ENCODE measurements around the gene PHTF2. TPM values are rescaled to one million over a fixed set of nuclear protein-coding genes. Genes with fewer than 3 reads are reported as not detected.
"Not testable (repeated sequence)": the region's sequence is repeated elsewhere in the genome, so short reads cannot be mapped to it uniquely, and the experiment has no call there.

The PHTF2 gene
- total and polyA plus RNA-seq, 11 donors = 9.6 to 47.2 (median 24.2) TPM

DNA sequence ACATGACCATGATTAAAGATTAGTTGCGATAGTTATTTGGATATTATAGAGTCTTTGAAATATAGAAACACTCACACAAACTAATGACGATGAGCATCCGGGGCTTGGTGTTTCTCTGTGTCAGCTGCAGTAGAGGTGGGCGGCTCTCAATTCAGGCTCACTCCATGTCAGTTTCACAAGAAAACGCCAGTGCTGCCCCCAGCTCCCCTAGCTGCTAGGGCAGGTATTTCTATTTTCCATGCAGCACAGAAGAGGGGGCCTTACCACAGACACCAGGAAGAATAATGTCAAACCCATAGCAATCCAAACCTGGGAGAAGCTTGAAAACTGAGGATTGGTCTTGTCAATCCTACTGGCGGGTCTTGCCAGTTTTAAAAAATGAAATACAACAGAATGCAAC, 197.1 kb downstream of the PHTF2 start:
- no peak overlapping the region for H3K27ac ChIP-seq
- H3K4me1 ChIP-seq = no peaks in the 10 kb centered on the region
- WGBS, 4 donors = 67 to 73% (median 70%) methylated on average over 6 of the region's 6 CpGs
- H3K36me3 ChIP-seq = no peaks in the 10 kb centered on the region
- H3K4me3 ChIP-seq = no peak overlapping the region
- no peak for ATAC-seq
- no peaks in the 10 kb centered on the region for H3K9me3 ChIP-seq
- intact Hi-C loops (cut with DNase I) = loop anchor here in 1 of 10 donors (10.0 kb wide), 1 partner anchor 59 kb away; no protein-coding TSS in a partner anchor
- no peak for TF ChIP-seq POLR2A (IDR thresholded peaks at IDR 0.05)
- TF ChIP-seq, protein P1, sequence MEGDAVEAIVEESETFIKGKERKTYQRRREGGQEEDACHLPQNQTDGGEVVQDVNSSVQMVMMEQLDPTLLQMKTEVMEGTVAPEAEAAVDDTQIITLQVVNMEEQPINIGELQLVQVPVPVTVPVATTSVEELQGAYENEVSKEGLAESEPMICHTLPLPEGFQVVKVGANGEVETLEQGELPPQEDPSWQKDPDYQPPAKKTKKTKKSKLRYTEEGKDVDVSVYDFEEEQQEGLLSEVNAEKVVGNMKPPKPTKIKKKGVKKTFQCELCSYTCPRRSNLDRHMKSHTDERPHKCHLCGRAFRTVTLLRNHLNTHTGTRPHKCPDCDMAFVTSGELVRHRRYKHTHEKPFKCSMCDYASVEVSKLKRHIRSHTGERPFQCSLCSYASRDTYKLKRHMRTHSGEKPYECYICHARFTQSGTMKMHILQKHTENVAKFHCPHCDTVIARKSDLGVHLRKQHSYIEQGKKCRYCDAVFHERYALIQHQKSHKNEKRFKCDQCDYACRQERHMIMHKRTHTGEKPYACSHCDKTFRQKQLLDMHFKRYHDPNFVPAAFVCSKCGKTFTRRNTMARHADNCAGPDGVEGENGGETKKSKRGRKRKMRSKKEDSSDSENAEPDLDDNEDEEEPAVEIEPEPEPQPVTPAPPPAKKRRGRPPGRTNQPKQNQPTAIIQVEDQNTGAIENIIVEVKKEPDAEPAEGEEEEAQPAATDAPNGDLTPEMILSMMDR (IDR thresholded peaks at IDR 0.05) = no peak
- H3K27me3 ChIP-seq = no peaks in the 10 kb centered on the region
- DNase-seq = no peak

DNA sequence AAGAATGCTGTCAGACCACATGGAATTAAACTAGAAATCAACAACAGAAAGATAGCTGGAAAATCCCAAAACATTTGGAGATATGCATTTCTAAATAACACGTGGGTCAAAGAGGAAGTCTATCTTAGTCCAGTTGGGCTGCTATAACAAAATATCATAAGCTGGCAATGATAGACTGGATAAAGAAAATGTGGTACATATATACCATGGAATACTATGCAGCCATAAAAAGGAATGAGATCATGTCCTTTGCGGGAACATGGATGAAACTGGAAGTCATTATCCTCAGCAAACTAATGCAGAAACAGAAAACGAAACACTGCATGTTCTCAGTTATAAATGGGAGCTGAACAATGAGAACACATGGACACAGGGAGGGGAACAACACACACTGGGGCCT, 200.6 kb downstream of the PHTF2 start:
- H3K36me3 ChIP-seq, H3K9me3 ChIP-seq, H3K27me3 ChIP-seq, DNase-seq, H3K4me3 ChIP-seq, H3K4me1 ChIP-seq, ATAC-seq, H3K27ac ChIP-seq: not testable (repeated sequence)
- intact Hi-C loops (cut with DNase I) = loop anchor here in 1 of 10 donors (10.0 kb wide), 1 partner anchor 56 kb away; no protein-coding TSS in a partner anchor
- 71 to 92% (median 83%) methylated on average over 3 of the region's 3 CpGs for WGBS, 4 donors

DNA sequence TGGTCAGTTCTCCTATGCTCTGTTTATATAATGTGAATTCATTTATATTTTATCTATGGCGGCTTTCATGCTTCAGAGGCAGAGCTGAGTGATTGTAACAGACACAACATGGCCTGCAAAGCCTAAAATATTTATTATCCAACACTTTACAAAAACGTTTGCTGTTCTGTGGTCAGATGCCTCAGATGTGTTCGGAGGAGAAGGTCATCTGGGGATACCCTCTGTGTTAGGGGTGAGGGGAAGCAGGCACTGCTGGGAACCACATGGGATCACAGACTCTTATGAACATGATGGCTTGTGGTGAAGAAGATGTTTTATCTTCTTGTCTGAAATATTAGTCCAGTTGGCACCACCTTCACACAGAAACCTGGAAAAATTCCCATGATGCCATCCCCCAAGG, 203.4 kb downstream of the PHTF2 start:
- Histone ChIP-seq H3K36me3 (no peaks in the 10 kb centered on the region), H3K27ac (no peak overlapping the region), H3K27me3 (no peaks in the 10 kb centered on the region), H3K4me1 (no peaks in the 10 kb centered on the region), H3K9me3 (no peaks in the 10 kb centered on the region), H3K4me3 (no peak overlapping the region)
- intact Hi-C loops (cut with DNase I) = no loop called here
- no peak for DNase-seq
- no peak for ATAC-seq
- TF ChIP-seq, protein P1 (IDR thresholded peaks at IDR 0.05) = no peak
- TF ChIP-seq POLR2A (IDR thresholded peaks at IDR 0.05) = no peak
- 71 to 84% (median 80%) methylated on average over 3 of the region's 3 CpGs for WGBS, 4 donors

DNA sequence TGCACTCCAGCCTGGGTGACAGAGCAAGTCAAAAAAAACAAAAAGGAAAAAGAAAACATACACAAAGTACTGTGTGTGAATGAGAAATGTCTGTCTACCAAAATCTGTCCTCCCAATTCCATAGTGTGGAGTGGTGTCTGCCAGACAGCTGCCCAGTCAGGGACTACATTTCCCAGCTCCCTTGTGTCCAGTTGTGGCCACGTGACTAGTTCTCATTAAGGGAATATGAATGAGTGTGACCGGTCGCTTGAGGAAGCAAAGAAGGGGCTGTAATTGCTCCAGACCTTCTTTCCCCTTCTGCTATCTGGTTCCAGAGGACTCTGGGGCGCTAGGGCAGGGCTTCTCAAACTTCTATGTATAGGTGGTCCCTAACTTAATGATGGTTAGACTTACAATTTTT, 204.1 kb downstream of the PHTF2 start:
- H3K4me1 ChIP-seq = no peaks in the 10 kb centered on the region
- H3K36me3 ChIP-seq = no peaks in the 10 kb centered on the region
- no peaks in the 10 kb centered on the region for H3K9me3 ChIP-seq
- ATAC-seq (no peak), DNase-seq (no peak)
- no peak overlapping the region for H3K4me3 ChIP-seq
- no peak for TF ChIP-seq POLR2A (IDR thresholded peaks at IDR 0.05)
- TF ChIP-seq, protein P1 (IDR thresholded peaks at IDR 0.05) = no peak
- H3K27ac ChIP-seq = no peak overlapping the region
- intact Hi-C loops (cut with DNase I) = no loop called here
- no peaks in the 10 kb centered on the region for H3K27me3 ChIP-seq
- WGBS, 4 donors = 79 to 92% (median 85%) methylated on average over 4 of the region's 4 CpGs

DNA sequence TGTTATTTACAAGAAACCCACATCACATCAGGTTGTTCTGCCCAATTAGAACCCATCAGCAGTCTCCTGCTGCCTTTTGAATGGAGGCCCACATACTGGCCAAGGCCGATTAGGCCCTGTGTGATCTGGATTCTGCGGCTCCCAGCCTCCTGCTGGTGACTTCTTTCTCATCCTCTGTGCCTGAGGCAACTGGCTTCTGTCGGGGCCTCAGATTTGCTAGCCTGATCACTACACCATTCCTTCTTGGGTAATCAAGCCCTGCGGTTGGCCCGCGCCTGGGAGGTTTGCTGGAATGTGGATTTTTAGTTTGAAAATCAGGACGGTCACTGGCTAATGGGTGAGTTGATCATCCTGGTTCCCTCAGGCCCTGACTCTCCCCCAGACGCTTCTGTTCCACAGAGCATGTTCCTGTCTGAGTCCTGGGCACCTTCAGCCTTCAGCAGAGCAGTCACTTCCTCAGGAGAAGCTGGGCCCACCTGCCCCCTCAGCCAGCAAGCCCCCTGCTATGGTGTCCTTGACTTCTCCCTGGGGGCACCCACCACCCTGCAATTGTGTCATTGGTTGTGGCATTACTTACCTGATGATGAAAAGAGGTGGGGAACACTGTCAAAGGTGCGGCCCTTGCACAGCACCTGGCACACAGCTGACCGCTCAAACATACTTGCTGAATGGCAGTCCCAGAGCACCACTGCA, 207.6 kb downstream of the PHTF2 start:
- DNase-seq (no peak), ATAC-seq (no peak)
- intact Hi-C loops (cut with DNase I) = no loop called here
- no peak for TF ChIP-seq POLR2A (IDR thresholded peaks at IDR 0.05)
- TF ChIP-seq, protein P1 (IDR thresholded peaks at IDR 0.05) = no peak
- no peak overlapping the region for H3K4me3 ChIP-seq
- no peak overlapping the region for H3K27ac ChIP-seq
- H3K9me3 ChIP-seq = no peaks in the 10 kb centered on the region
- H3K27me3 ChIP-seq = no peaks in the 10 kb centered on the region
- H3K4me1 ChIP-seq = no peaks in the 10 kb centered on the region
- WGBS, 4 donors = 93 to 95% (median 94%) methylated on average over 3 to 10 of the region's 10 CpGs
- H3K36me3 ChIP-seq = no peaks in the 10 kb centered on the region
